ENCODE results near the gene CDKL2.

DNA sequence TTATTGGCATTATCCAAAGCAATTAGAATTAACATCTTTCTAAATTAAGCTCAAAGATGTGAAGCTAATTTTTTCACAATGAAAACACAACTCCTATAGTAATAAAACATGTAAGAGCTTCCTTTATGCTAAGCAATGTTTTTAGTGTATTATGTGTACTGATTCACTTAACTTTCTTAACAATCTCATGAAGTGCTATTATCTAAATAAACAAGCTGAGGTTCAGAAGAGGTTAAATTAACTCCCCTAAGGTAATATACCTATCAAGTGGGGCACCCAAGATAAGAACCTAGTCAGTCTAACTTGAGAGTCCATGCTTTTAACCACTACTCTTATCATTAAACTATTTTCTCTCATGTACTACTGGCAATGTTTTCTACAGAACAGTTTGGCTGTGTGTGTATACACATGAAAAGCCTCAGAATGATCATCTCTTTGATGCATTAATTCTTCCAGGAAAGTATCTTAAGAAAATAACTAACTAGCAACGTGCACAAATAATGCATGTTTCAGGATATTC lies 29.2 kb upstream of the CDKL2 start:
- TF ChIP-seq, protein P1, sequence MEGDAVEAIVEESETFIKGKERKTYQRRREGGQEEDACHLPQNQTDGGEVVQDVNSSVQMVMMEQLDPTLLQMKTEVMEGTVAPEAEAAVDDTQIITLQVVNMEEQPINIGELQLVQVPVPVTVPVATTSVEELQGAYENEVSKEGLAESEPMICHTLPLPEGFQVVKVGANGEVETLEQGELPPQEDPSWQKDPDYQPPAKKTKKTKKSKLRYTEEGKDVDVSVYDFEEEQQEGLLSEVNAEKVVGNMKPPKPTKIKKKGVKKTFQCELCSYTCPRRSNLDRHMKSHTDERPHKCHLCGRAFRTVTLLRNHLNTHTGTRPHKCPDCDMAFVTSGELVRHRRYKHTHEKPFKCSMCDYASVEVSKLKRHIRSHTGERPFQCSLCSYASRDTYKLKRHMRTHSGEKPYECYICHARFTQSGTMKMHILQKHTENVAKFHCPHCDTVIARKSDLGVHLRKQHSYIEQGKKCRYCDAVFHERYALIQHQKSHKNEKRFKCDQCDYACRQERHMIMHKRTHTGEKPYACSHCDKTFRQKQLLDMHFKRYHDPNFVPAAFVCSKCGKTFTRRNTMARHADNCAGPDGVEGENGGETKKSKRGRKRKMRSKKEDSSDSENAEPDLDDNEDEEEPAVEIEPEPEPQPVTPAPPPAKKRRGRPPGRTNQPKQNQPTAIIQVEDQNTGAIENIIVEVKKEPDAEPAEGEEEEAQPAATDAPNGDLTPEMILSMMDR (IDR thresholded peaks at IDR 0.05), result no peak
- TF ChIP-seq POLR2AphosphoS5 (IDR thresholded peaks at IDR 0.05; ENCODE audit: low read depth, low read length) (no peak), SIN3A (IDR thresholded peaks at IDR 0.05; ENCODE audit: borderline replicate concordance, insufficient read depth, low read depth, low read length) (no peak), TCF7L2 (IDR thresholded peaks at IDR 0.05; ENCODE audit: low read depth, low read length) (no peak)
- TF ChIP-seq, protein P2, sequence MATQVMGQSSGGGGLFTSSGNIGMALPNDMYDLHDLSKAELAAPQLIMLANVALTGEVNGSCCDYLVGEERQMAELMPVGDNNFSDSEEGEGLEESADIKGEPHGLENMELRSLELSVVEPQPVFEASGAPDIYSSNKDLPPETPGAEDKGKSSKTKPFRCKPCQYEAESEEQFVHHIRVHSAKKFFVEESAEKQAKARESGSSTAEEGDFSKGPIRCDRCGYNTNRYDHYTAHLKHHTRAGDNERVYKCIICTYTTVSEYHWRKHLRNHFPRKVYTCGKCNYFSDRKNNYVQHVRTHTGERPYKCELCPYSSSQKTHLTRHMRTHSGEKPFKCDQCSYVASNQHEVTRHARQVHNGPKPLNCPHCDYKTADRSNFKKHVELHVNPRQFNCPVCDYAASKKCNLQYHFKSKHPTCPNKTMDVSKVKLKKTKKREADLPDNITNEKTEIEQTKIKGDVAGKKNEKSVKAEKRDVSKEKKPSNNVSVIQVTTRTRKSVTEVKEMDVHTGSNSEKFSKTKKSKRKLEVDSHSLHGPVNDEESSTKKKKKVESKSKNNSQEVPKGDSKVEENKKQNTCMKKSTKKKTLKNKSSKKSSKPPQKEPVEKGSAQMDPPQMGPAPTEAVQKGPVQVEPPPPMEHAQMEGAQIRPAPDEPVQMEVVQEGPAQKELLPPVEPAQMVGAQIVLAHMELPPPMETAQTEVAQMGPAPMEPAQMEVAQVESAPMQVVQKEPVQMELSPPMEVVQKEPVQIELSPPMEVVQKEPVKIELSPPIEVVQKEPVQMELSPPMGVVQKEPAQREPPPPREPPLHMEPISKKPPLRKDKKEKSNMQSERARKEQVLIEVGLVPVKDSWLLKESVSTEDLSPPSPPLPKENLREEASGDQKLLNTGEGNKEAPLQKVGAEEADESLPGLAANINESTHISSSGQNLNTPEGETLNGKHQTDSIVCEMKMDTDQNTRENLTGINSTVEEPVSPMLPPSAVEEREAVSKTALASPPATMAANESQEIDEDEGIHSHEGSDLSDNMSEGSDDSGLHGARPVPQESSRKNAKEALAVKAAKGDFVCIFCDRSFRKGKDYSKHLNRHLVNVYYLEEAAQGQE (IDR thresholded peaks at IDR 0.05; ENCODE audit: insufficient read depth in 1 of 2, low read depth in 2 of 2, low read length in 1 of 2), result no peak
